Stimulated activated CD4-positive, alpha-beta T cell treated with anti-CD3 and anti-CD28 coated beads, Interleukin-1b, Interleukin-23, amount 100 ng/mL, for 24 hours (primary cell): Measurements from ENCODE around the gene CREBZF.
"Not testable (repeated sequence)": the region's sequence is repeated elsewhere in the genome, so short reads cannot be mapped to it uniquely, and the experiment has no call there.

Source experiments
- DNase-seq, 4 experiments: peaks; one replicate each; pipeline ENCODE4 v3.0.0-alpha.2; 2020; ENCODE audit warnings: low read depth in 4 of 4, low spot score in 1 of 4

Gene CREBZF

DNA sequence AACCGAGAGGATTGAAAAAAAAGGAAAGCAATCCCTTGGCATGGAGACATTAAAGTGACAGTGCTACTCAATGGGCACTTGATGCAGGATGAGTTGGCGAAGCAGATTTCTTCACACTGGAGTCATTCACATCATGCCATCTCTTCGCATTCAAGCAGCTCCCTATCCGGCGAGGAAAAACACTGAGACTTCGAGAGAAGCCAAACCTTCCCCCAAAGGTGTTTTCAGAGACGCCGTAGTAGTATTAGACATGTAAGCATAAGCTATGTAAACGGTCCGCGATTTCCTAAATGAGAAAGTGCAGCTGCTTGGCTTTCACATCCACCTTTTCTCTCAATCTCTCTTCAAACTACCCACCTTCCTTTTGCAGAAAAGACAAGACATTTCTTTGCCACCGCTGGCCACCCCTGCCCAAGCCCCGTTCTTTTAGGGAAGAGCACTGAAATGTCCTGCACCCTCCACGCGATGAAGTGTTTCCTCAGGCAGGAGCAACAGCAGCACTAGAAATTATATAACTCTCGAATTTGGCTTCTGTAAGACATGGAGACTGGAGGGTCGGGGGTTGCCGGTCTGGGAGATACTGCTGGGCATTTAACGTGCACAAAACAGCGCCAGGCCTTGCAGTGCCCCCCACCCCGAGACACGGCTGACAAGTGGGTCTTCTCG lies 37.5 kb downstream of the CREBZF start, which contains the start of gene DLG2:
TSS of gene DLG2 (minus strand) at position 13 of the 666 bp plus-strand sequence.
- no peak for DNase-seq

DNA sequence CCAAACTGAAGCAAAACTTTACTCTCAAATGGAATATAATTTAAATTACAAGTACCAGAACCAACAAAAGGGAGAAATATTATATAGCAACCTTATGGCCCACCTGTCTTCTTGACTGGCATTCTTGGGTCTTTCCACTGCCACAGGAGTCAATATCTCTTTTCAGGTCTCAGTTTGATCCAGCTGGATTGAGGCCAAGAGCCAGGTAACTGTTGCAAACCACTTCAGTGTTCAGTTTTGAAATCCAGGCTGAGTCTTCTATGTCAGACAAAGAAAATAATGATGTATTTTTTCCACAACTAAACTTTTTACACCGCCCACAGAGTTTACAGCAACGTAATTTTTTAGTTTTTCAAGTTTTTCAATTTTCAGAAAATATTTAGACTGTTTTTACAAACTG lies 38.4 kb downstream of the CREBZF start:
- DNase-seq = no peak

DNA sequence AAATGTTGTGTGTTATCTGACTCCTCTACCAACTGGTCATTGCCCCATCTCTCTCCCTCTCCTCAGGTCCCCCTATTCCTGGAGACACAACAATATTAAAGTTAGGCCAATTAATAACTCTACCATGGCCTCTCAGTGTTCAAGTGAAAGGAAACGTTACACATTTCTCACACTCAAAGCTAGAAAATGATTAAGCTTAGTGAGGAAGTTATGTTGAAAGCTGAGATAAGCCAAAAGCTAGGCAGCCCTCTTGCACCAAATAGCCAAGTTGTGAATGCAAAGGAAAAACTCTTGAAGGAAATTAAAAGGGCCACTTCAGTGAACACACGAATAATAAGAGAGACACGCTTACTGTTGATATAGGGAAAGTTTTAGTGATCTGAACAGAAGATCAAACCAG lies 44.7 kb downstream of the CREBZF start:
- DNase-seq = no peak

GRCh38 chr11:85619499-85619898 lies 45.4 kb downstream of the CREBZF start:
- no peak for DNase-seq

GRCh38 chr11:85611643-85612042 lies 53.3 kb downstream of the CREBZF start:
- not testable (repeated sequence) for DNase-seq
